PC-3 (cell line): ENCODE data around the gene LMBR1.

Experiments used
- EZH2 ChIP-seq: fragments of 300-600 bp; sonication (generic); IDR thresholded peaks from one replicate; pipeline ENCODE4 v1.6.1; 2017; ENCODE audit warnings: antibody characterized with exemption, mild to moderate bottlenecking, low read length; ENCODE audit not compliant: unreplicated experiment
- EZH2phosphoT487 ChIP-seq: fragments of 300-600 bp; sonication (generic); IDR thresholded peaks from 2 replicates; pipeline ENCODE4 v1.6.1; 2018; ENCODE audit warnings: mild to moderate bottlenecking, antibody characterized with exemption, low read length, borderline replicate concordance
- TF ChIP-seq, protein P1 (sequence below): fragments of 300-600 bp; sonication (generic); conservative IDR thresholded peaks from 2 replicates; pipeline ENCODE4 v1.5.1; 2017; ENCODE audit warnings: antibody characterized with exemption, low read depth, mild to moderate bottlenecking, low read length

DNA sequence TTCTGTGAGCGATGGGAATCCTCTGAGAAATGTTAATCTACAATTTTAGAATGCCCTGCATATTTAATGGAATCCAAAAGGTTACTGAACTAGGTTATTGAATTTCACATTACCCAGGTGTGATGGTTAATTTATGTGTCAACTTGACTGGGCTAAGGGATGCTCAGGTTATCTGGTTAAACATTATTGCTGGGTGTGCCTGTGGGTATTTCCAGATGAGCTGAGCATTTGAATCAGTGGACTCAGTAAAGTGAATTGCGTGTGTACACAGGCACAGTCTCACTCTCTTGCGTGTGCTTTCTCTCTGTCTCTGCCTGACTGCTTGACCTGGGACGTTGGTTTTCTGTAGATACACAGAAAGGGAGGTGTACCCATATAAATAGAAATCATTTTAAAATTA is 230.7 kb downstream of the LMBR1 start:
- TF ChIP-seq, protein P1, sequence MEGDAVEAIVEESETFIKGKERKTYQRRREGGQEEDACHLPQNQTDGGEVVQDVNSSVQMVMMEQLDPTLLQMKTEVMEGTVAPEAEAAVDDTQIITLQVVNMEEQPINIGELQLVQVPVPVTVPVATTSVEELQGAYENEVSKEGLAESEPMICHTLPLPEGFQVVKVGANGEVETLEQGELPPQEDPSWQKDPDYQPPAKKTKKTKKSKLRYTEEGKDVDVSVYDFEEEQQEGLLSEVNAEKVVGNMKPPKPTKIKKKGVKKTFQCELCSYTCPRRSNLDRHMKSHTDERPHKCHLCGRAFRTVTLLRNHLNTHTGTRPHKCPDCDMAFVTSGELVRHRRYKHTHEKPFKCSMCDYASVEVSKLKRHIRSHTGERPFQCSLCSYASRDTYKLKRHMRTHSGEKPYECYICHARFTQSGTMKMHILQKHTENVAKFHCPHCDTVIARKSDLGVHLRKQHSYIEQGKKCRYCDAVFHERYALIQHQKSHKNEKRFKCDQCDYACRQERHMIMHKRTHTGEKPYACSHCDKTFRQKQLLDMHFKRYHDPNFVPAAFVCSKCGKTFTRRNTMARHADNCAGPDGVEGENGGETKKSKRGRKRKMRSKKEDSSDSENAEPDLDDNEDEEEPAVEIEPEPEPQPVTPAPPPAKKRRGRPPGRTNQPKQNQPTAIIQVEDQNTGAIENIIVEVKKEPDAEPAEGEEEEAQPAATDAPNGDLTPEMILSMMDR: no peak
- TF ChIP-seq EZH2phosphoT487 (no peak), EZH2 (no peak)
